ENCODE data around the gene PBRM1. TPM values are rescaled to one million over a fixed set of nuclear protein-coding genes. Genes with fewer than 3 reads are reported as not detected.

PBRM1 gene
- total RNA-seq, 1 donor = 48.7 TPM

- Histone ChIP-seq H3K9me3 (ENCODE audit: low read depth, low read length) (no peaks in the 10 kb centered on the region), H3K4me1 (ENCODE audit: insufficient read depth, low read length) (no peaks in the 10 kb centered on the region), H3K4me3 (ENCODE audit: low read length) (no peak overlapping the region), H3K27me3 (ENCODE audit: insufficient read depth, low read length) (no peaks in the 10 kb centered on the region)
Measured at GRCh38 chr3:52524258-52524751, 161.4 kb downstream of the PBRM1 start.

GRCh38 chr3:52523386-52524257 is 162.1 kb downstream of the PBRM1 start:
- no peaks in the 10 kb centered on the region for H3K9me3 ChIP-seq (ENCODE audit: low read depth, low read length)
- no peaks in the 10 kb centered on the region for H3K27me3 ChIP-seq (ENCODE audit: insufficient read depth, low read length)
- H3K4me3 ChIP-seq (ENCODE audit: low read length) = no peak overlapping the region
- no peaks in the 10 kb centered on the region for H3K4me1 ChIP-seq (ENCODE audit: insufficient read depth, low read length)

- Histone ChIP-seq H3K4me1 (ENCODE audit: insufficient read depth, low read length) (no peaks in the 10 kb centered on the region), H3K27me3 (ENCODE audit: insufficient read depth, low read length) (no peaks in the 10 kb centered on the region), H3K9me3 (ENCODE audit: low read depth, low read length) (no peaks in the 10 kb centered on the region), H3K4me3 (ENCODE audit: low read length) (no peak overlapping the region)
Measured at GRCh38 chr3:52522651-52523251, 163.0 kb downstream of the PBRM1 start.

GRCh38 chr3:52521881-52522650 is 163.6 kb downstream of the PBRM1 start:
- Histone ChIP-seq H3K4me1 (ENCODE audit: insufficient read depth, low read length) (no peaks in the 10 kb centered on the region), H3K4me3 (ENCODE audit: low read length) (no peak overlapping the region), H3K9me3 (ENCODE audit: low read depth, low read length) (no peaks in the 10 kb centered on the region), H3K27me3 (ENCODE audit: insufficient read depth, low read length) (no peaks in the 10 kb centered on the region)

GRCh38 chr3:52521488-52521824 is 164.3 kb downstream of the PBRM1 start:
- no peaks in the 10 kb centered on the region for H3K27me3 ChIP-seq (ENCODE audit: insufficient read depth, low read length)
- no peaks in the 10 kb centered on the region for H3K9me3 ChIP-seq (ENCODE audit: low read depth, low read length)
- H3K4me3 ChIP-seq (ENCODE audit: low read length) = no peak overlapping the region
- H3K4me1 ChIP-seq (ENCODE audit: insufficient read depth, low read length) = no peaks in the 10 kb centered on the region

- H3K27me3 ChIP-seq (ENCODE audit: insufficient read depth, low read length) = no peaks in the 10 kb centered on the region
- H3K9me3 ChIP-seq (ENCODE audit: low read depth, low read length) = no peaks in the 10 kb centered on the region
- no peaks in the 10 kb centered on the region for H3K4me1 ChIP-seq (ENCODE audit: insufficient read depth, low read length)
- H3K4me3 ChIP-seq (ENCODE audit: low read length) = no peak overlapping the region
Measured at GRCh38 chr3:52520716-52521487, 164.8 kb downstream of the PBRM1 start.

GRCh38 chr3:52520141-52520667 is 165.5 kb downstream of the PBRM1 start:
- Histone ChIP-seq H3K4me3 (ENCODE audit: low read length) (no peak overlapping the region), H3K4me1 (ENCODE audit: insufficient read depth, low read length) (no peaks in the 10 kb centered on the region), H3K9me3 (ENCODE audit: low read depth, low read length) (no peaks in the 10 kb centered on the region), H3K27me3 (ENCODE audit: insufficient read depth, low read length) (no peaks in the 10 kb centered on the region)

GRCh38 chr3:52519445-52520140 is 166.1 kb downstream of the PBRM1 start:
- H3K4me3 ChIP-seq (ENCODE audit: low read length) = no peak overlapping the region
- no peaks in the 10 kb centered on the region for H3K9me3 ChIP-seq (ENCODE audit: low read depth, low read length)
- H3K4me1 ChIP-seq (ENCODE audit: insufficient read depth, low read length) = no peaks in the 10 kb centered on the region
- no peaks in the 10 kb centered on the region for H3K27me3 ChIP-seq (ENCODE audit: insufficient read depth, low read length)

GRCh38 chr3:52518723-52519444 is 166.8 kb downstream of the PBRM1 start:
- no peaks in the 10 kb centered on the region for H3K27me3 ChIP-seq (ENCODE audit: insufficient read depth, low read length)
- no peak overlapping the region for H3K4me3 ChIP-seq (ENCODE audit: low read length)
- no peaks in the 10 kb centered on the region for H3K4me1 ChIP-seq (ENCODE audit: insufficient read depth, low read length)
- no peaks in the 10 kb centered on the region for H3K9me3 ChIP-seq (ENCODE audit: low read depth, low read length)

- Histone ChIP-seq H3K4me3 (ENCODE audit: low read length) (no peak overlapping the region), H3K9me3 (ENCODE audit: low read depth, low read length) (no peaks in the 10 kb centered on the region), H3K27me3 (ENCODE audit: insufficient read depth, low read length) (no peaks in the 10 kb centered on the region), H3K4me1 (ENCODE audit: insufficient read depth, low read length) (no peaks in the 10 kb centered on the region)
Measured at GRCh38 chr3:52517796-52518722, 167.7 kb downstream of the PBRM1 start.

GRCh38 chr3:52516509-52517195 is 169.1 kb downstream of the PBRM1 start:
- Histone ChIP-seq H3K27me3 (ENCODE audit: insufficient read depth, low read length) (no peaks in the 10 kb centered on the region), H3K9me3 (ENCODE audit: low read depth, low read length) (no peaks in the 10 kb centered on the region), H3K4me3 (ENCODE audit: low read length) (no peak overlapping the region), H3K4me1 (ENCODE audit: insufficient read depth, low read length) (no peaks in the 10 kb centered on the region)

GRCh38 chr3:52515192-52515591 is 170.5 kb downstream of the PBRM1 start:
- Histone ChIP-seq H3K4me3 (ENCODE audit: low read length) (no peak overlapping the region), H3K9me3 (ENCODE audit: low read depth, low read length) (no peaks in the 10 kb centered on the region), H3K4me1 (ENCODE audit: insufficient read depth, low read length) (no peaks in the 10 kb centered on the region), H3K27me3 (ENCODE audit: insufficient read depth, low read length) (no peaks in the 10 kb centered on the region)
